Thyroid gland (tissue), 4 donors: ENCODE data around the gene NETO2. TPM values are rescaled to one million over a fixed set of nuclear protein-coding genes. Genes with fewer than 3 reads are reported as not detected.
"Not testable (repeated sequence)": the region's sequence is repeated elsewhere in the genome, so short reads cannot be mapped to it uniquely, and the experiment has no call there.

Experiments
- DNase-seq, 2 donors: peaks; one replicate each; pipeline ENCODE4 v3.0.0-alpha.2; 2019
- H3K27ac ChIP-seq, 3 donors: fragments of 200-600 bp; sonication (generic); 1 replicate in 2 of 3; 2 replicates in 1 of 3; pipeline ENCODE4 v1.5.1; 2016 to 2019; ENCODE audit warnings: mild to moderate bottlenecking in 1 of 3, moderate library complexity in 1 of 3
- H3K27me3 ChIP-seq: fragments of 200-600 bp; sonication (generic); one replicate; pipeline ENCODE4 v1.5.1; 2019
- H3K36me3 ChIP-seq, 2 donors: fragments of 200-600 bp; sonication (generic); one replicate each; pipeline ENCODE4 v1.5.1; 2016 to 2019
- H3K4me1 ChIP-seq, 2 donors: fragments of 200-600 bp; sonication (generic); one replicate each; pipeline ENCODE4 v1.5.1; 2017 to 2019
- H3K4me3 ChIP-seq, 3 donors: fragments of 200-600 bp; sonication (generic); replicated peaks in 1 of 3; 1 replicate in 2 of 3; 2 replicates in 1 of 3; pipeline ENCODE4 v1.5.1; 2016; ENCODE audit warnings: mild to moderate bottlenecking in 1 of 3
- H3K9me3 ChIP-seq: fragments of 200-600 bp; sonication (generic); one replicate; pipeline ENCODE4 v1.5.1; 2017
- CTCF ChIP-seq, 6 experiments: fragments of 200-600 bp in 3 of 6; fragments of 450-650 bp in 3 of 6; sonication (generic) in 3 of 6; IDR thresholded peaks; one replicate each; pipeline ENCODE4 v1.5.1; 2016 to 2019; ENCODE audit warnings: antibody characterized with exemption in 6 of 6, mild to moderate bottlenecking in 2 of 6, inconsistent platforms in 1 of 6, moderate library complexity in 1 of 6
- POLR2A ChIP-seq, 2 donors: fragments of 450-650 bp; IDR thresholded peaks; one replicate each; pipeline ENCODE4 v1.6.1; 2017; ENCODE audit warnings: antibody characterized with exemption in 2 of 2, mild to moderate bottlenecking in 2 of 2, moderate library complexity in 1 of 2
- WGBS, 2 donors: methylation state at CpG; one replicate each; pipeline ENCODE4 v1.1.5; 2017; 5-methylcytosine and 5-hydroxymethylcytosine counted together
- intact Hi-C: fragments of 100-400 bp; cut with DNase I; formaldehyde crosslinking; loops from one replicate; pipeline ENCODE4 v1.15.1; 2023
- total RNA-seq, 4 donors: library from RNA; depleted of rRNA; stranded (reverse); fragments of >200 nt; gene quantifications; one replicate each; pipeline ENCODE4 v1.2.3, GENCODE V29; 2016

Gene NETO2
- total RNA-seq, 4 donors from 2014 or later: 5.4 to 10.1 (median 6.7) TPM

GRCh38 chr16:47113130-47113529 lies 30.6 kb downstream of the NETO2 start:
- intact Hi-C loops: no loop called here
- 95 to 96% methylated on average over 2 of the region's 2 CpGs for WGBS, 2 donors

GRCh38 chr16:47110939-47111338 lies 32.8 kb downstream of the NETO2 start:
- no peaks in the 10 kb centered on the region for H3K36me3 ChIP-seq
- 98% methylated on average over 3 of the region's 3 CpGs for whole genome bisulfite sequencing, 2 donors
- intact Hi-C loops: no loop called here
- DNase-seq: no peak
- no peak overlapping the region for H3K27ac ChIP-seq
- H3K4me1 ChIP-seq: no peaks in the 10 kb centered on the region
- no peaks in the 10 kb centered on the region for H3K27me3 ChIP-seq
- H3K4me3 ChIP-seq: no peak overlapping the region
- H3K9me3 ChIP-seq: no peaks in the 10 kb centered on the region
- TF ChIP-seq POLR2A (IDR thresholded peaks at IDR 0.05): no peak
- TF ChIP-seq CTCF (IDR thresholded peaks at IDR 0.05): no peak

More at GRCh38 chr16:47113130-47113529, 30.6 kb downstream of the NETO2 start:
- no peaks in the 10 kb centered on the region for H3K4me1 ChIP-seq
- no peak for DNase-seq
- H3K27me3 ChIP-seq: no peaks in the 10 kb centered on the region
- H3K27ac ChIP-seq: no peak overlapping the region
- TF ChIP-seq CTCF (IDR thresholded peaks at IDR 0.05): no peak
- no peak for TF ChIP-seq POLR2A (IDR thresholded peaks at IDR 0.05)
- H3K4me3 ChIP-seq: no peak overlapping the region
- no peaks in the 10 kb centered on the region for H3K36me3 ChIP-seq
- H3K9me3 ChIP-seq: no peaks in the 10 kb centered on the region

- intact Hi-C loops: no loop called here
- Histone ChIP-seq H3K27ac (no peak overlapping the region), H3K4me1 (no peaks in the 10 kb centered on the region), H3K9me3 (no peaks in the 10 kb centered on the region), H3K27me3 (no peaks in the 10 kb centered on the region), H3K4me3 (no peak overlapping the region), H3K36me3 (no peaks in the 10 kb centered on the region)
- TF ChIP-seq POLR2A (IDR thresholded peaks at IDR 0.05) (no peak), CTCF (IDR thresholded peaks at IDR 0.05) (no peak)
- no peak for DNase-seq
- WGBS, 2 donors: 87 to 92% methylated on average over 5 of the region's 5 CpGs
Observed at GRCh38 chr16:47109361-47109760, 34.4 kb downstream of the NETO2 start.

GRCh38 chr16:47102921-47103320 lies 40.8 kb downstream of the NETO2 start:
- H3K4me3 ChIP-seq, H3K9me3 ChIP-seq, H3K27me3 ChIP-seq, H3K27ac ChIP-seq, H3K36me3 ChIP-seq, intact Hi-C loops, DNase-seq, H3K4me1 ChIP-seq: not testable (repeated sequence)
- 97 to 99% methylated on average over 4 of the region's 4 CpGs for WGBS, 2 donors

GRCh38 chr16:47097154-47097553 lies 46.6 kb downstream of the NETO2 start:
- 73 to 88% methylated on average over 3 of the region's 6 CpGs for WGBS, 2 donors
- intact Hi-C loops, H3K4me1 ChIP-seq, H3K36me3 ChIP-seq, H3K27ac ChIP-seq, H3K9me3 ChIP-seq, H3K27me3 ChIP-seq, H3K4me3 ChIP-seq, DNase-seq: not testable (repeated sequence)

GRCh38 chr16:47096297-47096696 lies 47.4 kb downstream of the NETO2 start:
- TF ChIP-seq CTCF (IDR thresholded peaks at IDR 0.05): no peak
- intact Hi-C loops: no loop called here
- no peak for DNase-seq
- no peaks in the 10 kb centered on the region for H3K4me1 ChIP-seq
- 84 to 91% methylated on average over 1 of the region's 1 CpG for WGBS, 2 donors
- no peaks in the 10 kb centered on the region for H3K27me3 ChIP-seq
- H3K9me3 ChIP-seq: no peaks in the 10 kb centered on the region
- H3K27ac ChIP-seq: no peak overlapping the region
- no peaks in the 10 kb centered on the region for H3K36me3 ChIP-seq
- H3K4me3 ChIP-seq: no peak overlapping the region
